Muscle layer of colon (tissue), 2 donors: ENCODE results near the gene CIART.
"Not testable (repeated sequence)": the region's sequence is repeated elsewhere in the genome, so short reads cannot be mapped to it uniquely, and the experiment has no call there.

ENCODE experiments used
- H3K27ac ChIP-seq: one replicate; pipeline ENCODE4 v1.7.0; 2013; ENCODE audit warnings: low read depth, mild to moderate bottlenecking, low read length, moderate library complexity
- H3K27me3 ChIP-seq, 2 donors: one replicate each; pipeline ENCODE4 v1.7.0; 2013; ENCODE audit warnings: low read length in 2 of 2, mild to moderate bottlenecking in 2 of 2; ENCODE audit not compliant: insufficient read depth in 2 of 2, control insufficient read depth in 1 of 2
- H3K36me3 ChIP-seq: one replicate; pipeline ENCODE4 v1.7.0; 2013; ENCODE audit warnings: mild to moderate bottlenecking, low read length; ENCODE audit not compliant: insufficient read depth
- H3K4me1 ChIP-seq: one replicate; pipeline ENCODE4 v1.7.0; 2013; ENCODE audit warnings: mild to moderate bottlenecking, low read length; ENCODE audit not compliant: insufficient read depth
- H3K4me3 ChIP-seq, 2 donors: one replicate each; pipeline ENCODE4 v1.7.0; 2013; ENCODE audit warnings: low read length in 2 of 2, low read depth in 1 of 2, mild to moderate bottlenecking in 1 of 2, moderate library complexity in 1 of 2
- H3K9ac ChIP-seq: one replicate; pipeline ENCODE4 v1.7.0; 2013; ENCODE audit warnings: low read length
- H3K9me3 ChIP-seq: one replicate; pipeline ENCODE4 v1.7.0; 2013; ENCODE audit warnings: mild to moderate bottlenecking, low read length
- donor health status: abdominal sarcoma.
- donor health status: Adenocarcinoma of cecum.

Gene CIART

GRCh38 chr1:150288822-150289221, 6.5 kb downstream of the CIART start:
- no peaks in the 10 kb centered on the region for H3K9me3 ChIP-seq
- peaks cover 6% of the 10 kb centered on the region for H3K4me1 ChIP-seq
- H3K9ac ChIP-seq, result no peak overlapping the region

GRCh38 chr1:150293433-150294253, 11.3 kb downstream of the CIART start, which contains the start of gene MRPS21:
Gene MRPS21, plus strand, starts transcription at chr1:150293861. Its CDS starts 506 bp downstream, at chr1:150294367.
- peak within 1 kb of the TSS; percentile 53 for H3K9ac ChIP-seq
- H3K4me1 ChIP-seq, result peaks cover 11% of the 10 kb centered on the region
- no peaks in the 10 kb centered on the region for H3K9me3 ChIP-seq
- no peaks in the 10 kb centered on the region for H3K27me3 ChIP-seq
- peak within 1 kb of the TSS; percentile 36 for H3K27ac ChIP-seq
- peak within 1 kb of the TSS; percentile 53 to 71 for H3K4me3 ChIP-seq
- peaks cover 21% of the 10 kb centered on the region for H3K36me3 ChIP-seq

More at GRCh38 chr1:150288822-150289221, 6.5 kb downstream of the CIART start:
- no peaks in the 10 kb centered on the region for H3K27me3 ChIP-seq
- no peak overlapping the region for H3K27ac ChIP-seq
- H3K36me3 ChIP-seq, result peaks cover 16% of the 10 kb centered on the region
- H3K4me3 ChIP-seq, result no peak overlapping the region

- no peak overlapping the region for H3K9ac ChIP-seq
- peaks cover 11% of the 10 kb centered on the region for H3K4me1 ChIP-seq
- H3K36me3 ChIP-seq, result peaks cover 24% of the 10 kb centered on the region
- H3K4me3 ChIP-seq, result no peak overlapping the region
- no peak overlapping the region for H3K27ac ChIP-seq
- no peaks in the 10 kb centered on the region for H3K9me3 ChIP-seq
- H3K27me3 ChIP-seq, result no peaks in the 10 kb centered on the region
These were observed 13.1 kb downstream of the CIART start for GRCh38 chr1:150295476-150295875.

GRCh38 chr1:150299716-150300115, 17.4 kb downstream of the CIART start:
- H3K4me3 ChIP-seq, result no peak overlapping the region
- H3K27ac ChIP-seq, result no peak overlapping the region
- H3K27me3 ChIP-seq, result no peaks in the 10 kb centered on the region
- H3K4me1 ChIP-seq, result no peaks in the 10 kb centered on the region
- H3K9ac ChIP-seq, result no peak overlapping the region
- no peaks in the 10 kb centered on the region for H3K9me3 ChIP-seq
- H3K36me3 ChIP-seq, result peaks cover 47% of the 10 kb centered on the region

GRCh38 chr1:150302338-150302737, 20.0 kb downstream of the CIART start:
- H3K4me1 ChIP-seq, result no peaks in the 10 kb centered on the region
- H3K4me3 ChIP-seq, result no peak overlapping the region
- no peaks in the 10 kb centered on the region for H3K27me3 ChIP-seq
- no peak overlapping the region for H3K9ac ChIP-seq
- peaks cover 35% of the 10 kb centered on the region for H3K36me3 ChIP-seq
- no peak overlapping the region for H3K27ac ChIP-seq
- H3K9me3 ChIP-seq, result no peaks in the 10 kb centered on the region

- Histone ChIP-seq H3K27me3 (no peaks in the 10 kb centered on the region), H3K36me3 (peaks cover 35% of the 10 kb centered on the region), H3K9me3 (no peaks in the 10 kb centered on the region), H3K27ac (no peak overlapping the region), H3K4me3 (no peak overlapping the region), H3K9ac (no peak overlapping the region), H3K4me1 (no peaks in the 10 kb centered on the region)
These were observed 20.5 kb downstream of the CIART start for GRCh38 chr1:150302902-150303301.

- H3K36me3 ChIP-seq, result peaks cover 13% of the 10 kb centered on the region
- H3K4me3 ChIP-seq, H3K9ac ChIP-seq, H3K27me3 ChIP-seq, H3K27ac ChIP-seq, H3K4me1 ChIP-seq, H3K9me3 ChIP-seq: not testable (repeated sequence)
These were observed 26.2 kb downstream of the CIART start for GRCh38 chr1:150308585-150308984.

GRCh38 chr1:150309758-150310508, 27.6 kb downstream of the CIART start:
- H3K27ac ChIP-seq, result no peak overlapping the region

GRCh38 chr1:150311762-150312161, 29.4 kb downstream of the CIART start:
- Histone ChIP-seq H3K9me3 (no peaks in the 10 kb centered on the region), H3K27me3 (no peaks in the 10 kb centered on the region), H3K9ac (no peak overlapping the region), H3K36me3 (peaks cover 10% of the 10 kb centered on the region), H3K27ac (no peak overlapping the region), H3K4me3 (no peak overlapping the region), H3K4me1 (no peaks in the 10 kb centered on the region)

More at GRCh38 chr1:150309758-150310508, 27.6 kb downstream of the CIART start:
- H3K36me3 ChIP-seq, result peaks cover 10% of the 10 kb centered on the region
- H3K4me3 ChIP-seq, result no peak overlapping the region
- no peaks in the 10 kb centered on the region for H3K9me3 ChIP-seq
- H3K4me1 ChIP-seq, result no peaks in the 10 kb centered on the region
- H3K9ac ChIP-seq, result no peak overlapping the region
- H3K27me3 ChIP-seq, result no peaks in the 10 kb centered on the region

- H3K4me1 ChIP-seq, H3K9ac ChIP-seq, H3K27me3 ChIP-seq, H3K36me3 ChIP-seq, H3K4me3 ChIP-seq, H3K27ac ChIP-seq, H3K9me3 ChIP-seq: not testable (repeated sequence)
These were observed 32.3 kb downstream of the CIART start for GRCh38 chr1:150314691-150315090.

GRCh38 chr1:150320667-150320978, 38.3 kb downstream of the CIART start:
- H3K4me3 ChIP-seq, result peak overlapping the region; percentile 36 to 87
- no peaks in the 10 kb centered on the region for H3K27me3 ChIP-seq
- H3K9ac ChIP-seq, result no peak overlapping the region
- H3K4me1 ChIP-seq, result peaks cover 9% of the 10 kb centered on the region
- H3K9me3 ChIP-seq, result no peaks in the 10 kb centered on the region
- H3K36me3 ChIP-seq, result peaks cover 10% of the 10 kb centered on the region
- H3K27ac ChIP-seq, result no peak overlapping the region
